GM12875 (cell line): ENCODE data around the gene MTFR1L.

ENCODE experiments used
- H3K4me3 ChIP-seq: one replicate; pipeline ENCODE4 v1.5.1; 2011; ENCODE audit warnings: low read depth, low read length, control low read depth
- TF ChIP-seq, protein P1 (sequence below): IDR thresholded peaks from 2 replicates; pipeline ENCODE4 v1.5.1; 2011; ENCODE audit warnings: low read depth, mild to moderate bottlenecking, control low read depth, inconsistent platforms, low read length, moderate library complexity, borderline replicate concordance; ENCODE audit not compliant: insufficient read depth

Gene MTFR1L

DNA sequence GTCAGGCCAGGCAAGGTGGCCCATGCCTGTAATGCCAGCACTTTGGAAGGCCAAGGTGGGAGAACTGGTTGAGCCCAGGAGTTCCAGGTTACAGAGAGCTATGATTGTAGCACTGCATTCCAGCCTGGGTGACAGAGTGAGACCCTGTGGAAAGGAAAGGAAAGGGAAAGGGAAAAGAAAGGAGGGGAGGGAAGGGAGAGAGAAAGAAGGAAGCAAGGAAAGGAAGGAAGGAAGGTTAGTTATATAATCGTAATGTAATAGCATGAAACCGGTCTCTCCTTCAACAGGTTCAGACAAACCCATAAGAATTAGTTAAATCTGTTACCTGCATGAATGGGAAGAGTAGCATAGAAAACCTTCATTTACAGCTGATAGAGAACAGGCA, 56.9 kb downstream of the MTFR1L start:
- TF ChIP-seq, protein P1, sequence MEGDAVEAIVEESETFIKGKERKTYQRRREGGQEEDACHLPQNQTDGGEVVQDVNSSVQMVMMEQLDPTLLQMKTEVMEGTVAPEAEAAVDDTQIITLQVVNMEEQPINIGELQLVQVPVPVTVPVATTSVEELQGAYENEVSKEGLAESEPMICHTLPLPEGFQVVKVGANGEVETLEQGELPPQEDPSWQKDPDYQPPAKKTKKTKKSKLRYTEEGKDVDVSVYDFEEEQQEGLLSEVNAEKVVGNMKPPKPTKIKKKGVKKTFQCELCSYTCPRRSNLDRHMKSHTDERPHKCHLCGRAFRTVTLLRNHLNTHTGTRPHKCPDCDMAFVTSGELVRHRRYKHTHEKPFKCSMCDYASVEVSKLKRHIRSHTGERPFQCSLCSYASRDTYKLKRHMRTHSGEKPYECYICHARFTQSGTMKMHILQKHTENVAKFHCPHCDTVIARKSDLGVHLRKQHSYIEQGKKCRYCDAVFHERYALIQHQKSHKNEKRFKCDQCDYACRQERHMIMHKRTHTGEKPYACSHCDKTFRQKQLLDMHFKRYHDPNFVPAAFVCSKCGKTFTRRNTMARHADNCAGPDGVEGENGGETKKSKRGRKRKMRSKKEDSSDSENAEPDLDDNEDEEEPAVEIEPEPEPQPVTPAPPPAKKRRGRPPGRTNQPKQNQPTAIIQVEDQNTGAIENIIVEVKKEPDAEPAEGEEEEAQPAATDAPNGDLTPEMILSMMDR, result no peak
- no peak overlapping the region for H3K4me3 ChIP-seq

DNA sequence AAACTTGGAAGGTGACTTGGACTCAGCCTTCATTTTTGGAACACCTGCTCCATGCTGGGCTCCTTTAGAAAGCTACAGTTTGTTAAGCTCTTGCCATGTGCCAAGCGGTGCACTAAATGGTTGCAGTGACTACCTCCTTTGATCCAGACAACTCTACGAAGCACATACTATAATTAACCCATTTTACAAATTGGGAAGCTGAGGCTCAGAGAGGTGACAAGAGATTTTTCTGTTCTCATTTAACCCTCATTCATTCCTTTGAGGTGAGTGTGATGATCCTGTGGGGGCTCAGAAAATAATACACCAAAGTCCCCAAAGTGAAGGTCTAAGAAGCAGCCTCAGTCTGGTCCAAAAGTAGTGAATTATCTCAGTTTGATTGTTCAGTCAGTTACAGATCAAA, 57.4 kb downstream of the MTFR1L start:
- TF ChIP-seq, protein P1, result no peak
- H3K4me3 ChIP-seq, result no peak overlapping the region

DNA sequence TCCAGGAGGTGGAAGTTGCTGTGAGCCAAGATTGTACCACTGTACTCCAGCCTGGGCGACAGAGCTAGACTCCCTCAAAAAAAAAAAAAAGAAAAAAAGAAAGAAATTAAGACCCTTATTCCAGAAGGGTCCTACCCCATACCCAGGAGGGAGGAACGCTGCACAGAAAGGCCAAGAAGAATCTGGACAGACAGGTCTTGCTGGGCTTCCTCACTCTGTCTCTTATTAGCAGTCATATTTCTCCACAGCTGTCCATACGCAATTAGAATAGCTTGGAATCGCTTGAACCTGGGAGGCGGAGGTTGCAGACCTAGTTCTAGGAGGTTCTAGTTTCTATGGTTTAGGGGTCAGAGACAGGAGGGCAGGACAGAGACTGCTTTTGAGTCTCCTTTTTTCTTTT, 58.9 kb downstream of the MTFR1L start:
- no peak overlapping the region for H3K4me3 ChIP-seq
- TF ChIP-seq, protein P1, result no peak

DNA sequence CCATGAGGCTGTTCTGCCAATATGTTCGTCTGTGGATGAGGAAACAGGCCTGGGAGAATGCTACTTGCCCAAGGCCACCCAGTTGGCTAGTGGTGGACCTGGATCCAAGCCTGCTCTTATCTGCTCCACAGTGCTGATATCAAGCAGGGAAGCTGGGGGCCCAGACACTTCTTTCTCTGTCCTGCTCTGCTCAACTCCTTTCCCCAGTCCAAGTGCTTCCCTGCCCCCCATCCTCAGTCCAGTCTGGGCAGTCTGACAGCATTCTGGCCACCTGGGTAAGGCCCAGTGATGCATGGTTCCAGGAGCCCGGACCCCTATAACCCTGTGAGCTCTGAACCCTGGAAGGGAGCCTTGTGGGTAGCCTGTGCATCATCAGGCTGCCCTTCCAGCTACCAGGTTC, 59.9 kb downstream of the MTFR1L start:
- no peak overlapping the region for H3K4me3 ChIP-seq
- TF ChIP-seq, protein P1, result no peak

DNA sequence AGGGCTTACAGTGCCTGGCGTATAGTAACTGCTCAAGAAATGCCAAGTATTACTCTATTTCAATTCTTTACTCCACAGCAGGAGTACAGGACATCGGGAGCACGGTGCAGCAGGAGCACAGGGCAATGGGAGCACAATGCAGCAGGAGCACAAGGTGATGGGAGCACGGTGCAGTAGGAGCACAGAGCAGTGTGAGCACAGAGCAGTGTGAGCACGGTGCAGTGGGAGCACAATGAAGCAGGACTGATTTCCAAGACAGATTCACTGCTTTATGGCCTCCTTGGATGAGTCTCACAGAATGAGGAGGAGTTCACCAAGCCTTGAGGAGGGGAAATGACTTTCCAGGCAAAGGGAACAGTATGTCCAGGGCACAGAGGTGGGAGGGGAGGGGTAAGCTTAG, 60.8 kb downstream of the MTFR1L start:
- H3K4me3 ChIP-seq, result no peak overlapping the region
- TF ChIP-seq, protein P1, result no peak

DNA sequence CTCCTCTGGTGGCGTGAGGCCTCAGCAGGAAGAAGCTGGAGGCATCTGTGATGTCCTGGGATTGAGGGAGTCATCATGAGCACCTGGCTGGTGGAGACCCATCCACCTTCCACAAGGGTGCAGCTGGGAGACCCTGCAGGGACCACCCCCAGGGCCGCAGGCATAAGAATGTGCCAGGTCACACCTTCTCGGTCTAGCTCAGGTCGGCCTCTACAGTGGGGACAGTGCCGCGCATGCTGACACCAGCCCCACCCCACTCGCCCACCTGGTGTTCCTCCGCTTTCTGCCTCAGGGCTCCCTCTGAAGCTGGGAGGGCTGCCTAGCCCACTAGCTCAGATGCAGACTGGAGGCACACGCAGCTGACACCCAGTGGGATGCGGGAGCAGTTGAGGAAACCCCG, 61.5 kb downstream of the MTFR1L start:
- no peak overlapping the region for H3K4me3 ChIP-seq

More for the DNA sequence above, 61.5 kb downstream of the MTFR1L start:
- TF ChIP-seq, protein P1, result no peak
